ENCODE measurements around the gene CHCHD6.

Gene CHCHD6

GRCh38 chr3:126672340-126672739 is 31.7 kb upstream of the CHCHD6 start:
- TF ChIP-seq POLR2AphosphoS5 (IDR thresholded peaks at IDR 0.05; ENCODE audit: low read depth, low read length) (no peak), TAF1 (IDR thresholded peaks at IDR 0.05; ENCODE audit: borderline replicate concordance, insufficient read depth, low read length) (no peak), SIN3A (IDR thresholded peaks at IDR 0.05; ENCODE audit: borderline replicate concordance, insufficient read depth, low read length) (no peak), FOXP2 (optimal IDR thresholded peaks at IDR 0.05; ENCODE audit: borderline replicate concordance, extremely low read depth, extremely low read length, insufficient read depth) (no peak)
- TF ChIP-seq, protein P1, sequence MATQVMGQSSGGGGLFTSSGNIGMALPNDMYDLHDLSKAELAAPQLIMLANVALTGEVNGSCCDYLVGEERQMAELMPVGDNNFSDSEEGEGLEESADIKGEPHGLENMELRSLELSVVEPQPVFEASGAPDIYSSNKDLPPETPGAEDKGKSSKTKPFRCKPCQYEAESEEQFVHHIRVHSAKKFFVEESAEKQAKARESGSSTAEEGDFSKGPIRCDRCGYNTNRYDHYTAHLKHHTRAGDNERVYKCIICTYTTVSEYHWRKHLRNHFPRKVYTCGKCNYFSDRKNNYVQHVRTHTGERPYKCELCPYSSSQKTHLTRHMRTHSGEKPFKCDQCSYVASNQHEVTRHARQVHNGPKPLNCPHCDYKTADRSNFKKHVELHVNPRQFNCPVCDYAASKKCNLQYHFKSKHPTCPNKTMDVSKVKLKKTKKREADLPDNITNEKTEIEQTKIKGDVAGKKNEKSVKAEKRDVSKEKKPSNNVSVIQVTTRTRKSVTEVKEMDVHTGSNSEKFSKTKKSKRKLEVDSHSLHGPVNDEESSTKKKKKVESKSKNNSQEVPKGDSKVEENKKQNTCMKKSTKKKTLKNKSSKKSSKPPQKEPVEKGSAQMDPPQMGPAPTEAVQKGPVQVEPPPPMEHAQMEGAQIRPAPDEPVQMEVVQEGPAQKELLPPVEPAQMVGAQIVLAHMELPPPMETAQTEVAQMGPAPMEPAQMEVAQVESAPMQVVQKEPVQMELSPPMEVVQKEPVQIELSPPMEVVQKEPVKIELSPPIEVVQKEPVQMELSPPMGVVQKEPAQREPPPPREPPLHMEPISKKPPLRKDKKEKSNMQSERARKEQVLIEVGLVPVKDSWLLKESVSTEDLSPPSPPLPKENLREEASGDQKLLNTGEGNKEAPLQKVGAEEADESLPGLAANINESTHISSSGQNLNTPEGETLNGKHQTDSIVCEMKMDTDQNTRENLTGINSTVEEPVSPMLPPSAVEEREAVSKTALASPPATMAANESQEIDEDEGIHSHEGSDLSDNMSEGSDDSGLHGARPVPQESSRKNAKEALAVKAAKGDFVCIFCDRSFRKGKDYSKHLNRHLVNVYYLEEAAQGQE (IDR thresholded peaks at IDR 0.05; ENCODE audit: insufficient read depth in 1 of 2, low read depth in 2 of 2, low read length in 2 of 2): no peak

GRCh38 chr3:126672741-126673140 is 31.3 kb upstream of the CHCHD6 start:
- no peak for TF ChIP-seq TAF1 (IDR thresholded peaks at IDR 0.05; ENCODE audit: borderline replicate concordance, insufficient read depth, low read length)
- TF ChIP-seq, protein P1 (IDR thresholded peaks at IDR 0.05; ENCODE audit: insufficient read depth in 1 of 2, low read depth in 2 of 2, low read length in 2 of 2): no peak
- TF ChIP-seq SIN3A (IDR thresholded peaks at IDR 0.05; ENCODE audit: borderline replicate concordance, insufficient read depth, low read length): no peak
- TF ChIP-seq FOXP2 (optimal IDR thresholded peaks at IDR 0.05; ENCODE audit: borderline replicate concordance, extremely low read depth, extremely low read length, insufficient read depth): no peak
- no peak for TF ChIP-seq POLR2AphosphoS5 (IDR thresholded peaks at IDR 0.05; ENCODE audit: low read depth, low read length)

DNA sequence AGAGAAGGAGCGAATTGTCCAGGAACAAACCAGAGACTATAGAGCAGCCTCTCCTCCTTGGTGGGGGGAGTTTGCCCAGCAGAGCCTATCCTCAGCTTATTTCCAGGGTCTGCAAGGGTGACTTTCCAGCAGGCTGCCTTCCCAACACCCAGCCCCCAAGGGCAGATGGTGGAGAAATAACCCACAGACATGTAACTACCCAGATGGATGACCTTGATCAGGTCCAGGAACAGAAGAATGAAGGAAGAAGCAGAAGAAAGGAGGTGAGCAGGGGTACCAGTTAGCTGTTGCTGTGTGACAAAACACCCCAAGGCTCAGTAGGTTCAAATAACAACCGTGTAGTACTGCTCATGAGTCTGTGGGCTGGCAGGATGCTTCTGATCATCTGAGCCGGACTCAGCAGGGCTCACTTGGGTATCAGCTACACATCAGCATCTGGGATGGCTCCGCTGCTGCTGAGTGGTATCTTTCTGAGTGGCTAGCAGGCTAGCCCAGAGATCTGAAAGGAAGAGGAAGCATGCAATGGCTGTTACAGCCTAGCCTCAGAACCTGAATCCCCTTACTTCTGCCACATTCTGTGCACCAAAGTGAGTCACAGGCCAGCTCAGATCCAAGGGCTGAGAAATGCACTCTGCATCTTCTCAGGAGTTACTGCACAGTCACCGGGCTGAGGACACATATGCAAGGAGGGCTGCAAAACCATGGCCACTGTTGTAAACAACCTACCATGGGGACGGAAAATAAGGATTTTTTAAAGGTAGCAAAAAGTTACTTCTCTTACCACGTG is 26.9 kb upstream of the CHCHD6 start:
- TF ChIP-seq TAF1 (IDR thresholded peaks at IDR 0.05; ENCODE audit: borderline replicate concordance, insufficient read depth, low read length) (no peak), FOXP2 (optimal IDR thresholded peaks at IDR 0.05; ENCODE audit: borderline replicate concordance, extremely low read depth, extremely low read length, insufficient read depth) (no peak), SIN3A (IDR thresholded peaks at IDR 0.05; ENCODE audit: borderline replicate concordance, insufficient read depth, low read length) (no peak)
- TF ChIP-seq, protein P1 (IDR thresholded peaks at IDR 0.05; ENCODE audit: insufficient read depth in 1 of 2, low read depth in 2 of 2, low read length in 2 of 2): no peak

DNA sequence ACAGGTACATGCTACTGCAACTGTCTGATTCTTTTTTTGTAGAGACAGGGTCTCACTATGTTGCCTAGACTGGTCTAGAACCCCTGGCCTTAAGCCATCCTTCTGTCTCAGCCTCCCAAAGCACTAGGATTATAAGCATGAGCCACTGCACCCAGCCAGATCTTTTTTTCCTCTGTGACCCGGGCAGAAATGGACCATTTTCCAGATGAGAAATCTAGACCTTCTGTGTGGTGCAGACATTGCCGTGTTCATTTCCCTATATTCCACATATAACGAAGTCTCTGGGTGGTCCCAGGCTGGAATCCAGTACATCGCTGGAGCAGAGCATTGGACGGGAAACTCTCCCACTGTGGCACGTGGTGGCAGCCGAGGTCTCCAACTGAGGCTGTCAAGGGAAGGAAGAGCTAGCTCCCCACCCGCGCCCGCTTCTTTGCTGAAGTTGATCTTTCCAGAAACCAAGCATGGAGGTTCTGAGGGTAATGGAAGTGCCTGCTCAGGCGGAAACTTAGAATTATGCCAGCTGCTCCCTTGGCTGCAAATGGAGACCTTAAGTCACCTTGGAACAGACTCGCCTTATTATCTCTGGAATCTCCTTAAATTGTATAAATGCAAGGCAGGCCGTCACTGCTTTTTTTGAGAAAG is 26.1 kb upstream of the CHCHD6 start:
- TF ChIP-seq SIN3A (IDR thresholded peaks at IDR 0.05; ENCODE audit: borderline replicate concordance, insufficient read depth, low read length) (no peak), POLR2AphosphoS5 (IDR thresholded peaks at IDR 0.05; ENCODE audit: low read depth, low read length) (no peak), TAF1 (IDR thresholded peaks at IDR 0.05; ENCODE audit: borderline replicate concordance, insufficient read depth, low read length) (no peak), FOXP2 (optimal IDR thresholded peaks at IDR 0.05; ENCODE audit: borderline replicate concordance, extremely low read depth, extremely low read length, insufficient read depth) (no peak)
- TF ChIP-seq, protein P1 (IDR thresholded peaks at IDR 0.05; ENCODE audit: insufficient read depth in 1 of 2, low read depth in 2 of 2, low read length in 2 of 2): no peak
